OCI-M2 (cell line): ENCODE measurements around the gene DNMBP.

Experiments
- DNase-seq: peaks from one replicate; lab custom pipeline; 2025; ENCODE audit not compliant: unreplicated experiment; lab: John Stamatoyannopoulos, UW

DNMBP gene, protein sequence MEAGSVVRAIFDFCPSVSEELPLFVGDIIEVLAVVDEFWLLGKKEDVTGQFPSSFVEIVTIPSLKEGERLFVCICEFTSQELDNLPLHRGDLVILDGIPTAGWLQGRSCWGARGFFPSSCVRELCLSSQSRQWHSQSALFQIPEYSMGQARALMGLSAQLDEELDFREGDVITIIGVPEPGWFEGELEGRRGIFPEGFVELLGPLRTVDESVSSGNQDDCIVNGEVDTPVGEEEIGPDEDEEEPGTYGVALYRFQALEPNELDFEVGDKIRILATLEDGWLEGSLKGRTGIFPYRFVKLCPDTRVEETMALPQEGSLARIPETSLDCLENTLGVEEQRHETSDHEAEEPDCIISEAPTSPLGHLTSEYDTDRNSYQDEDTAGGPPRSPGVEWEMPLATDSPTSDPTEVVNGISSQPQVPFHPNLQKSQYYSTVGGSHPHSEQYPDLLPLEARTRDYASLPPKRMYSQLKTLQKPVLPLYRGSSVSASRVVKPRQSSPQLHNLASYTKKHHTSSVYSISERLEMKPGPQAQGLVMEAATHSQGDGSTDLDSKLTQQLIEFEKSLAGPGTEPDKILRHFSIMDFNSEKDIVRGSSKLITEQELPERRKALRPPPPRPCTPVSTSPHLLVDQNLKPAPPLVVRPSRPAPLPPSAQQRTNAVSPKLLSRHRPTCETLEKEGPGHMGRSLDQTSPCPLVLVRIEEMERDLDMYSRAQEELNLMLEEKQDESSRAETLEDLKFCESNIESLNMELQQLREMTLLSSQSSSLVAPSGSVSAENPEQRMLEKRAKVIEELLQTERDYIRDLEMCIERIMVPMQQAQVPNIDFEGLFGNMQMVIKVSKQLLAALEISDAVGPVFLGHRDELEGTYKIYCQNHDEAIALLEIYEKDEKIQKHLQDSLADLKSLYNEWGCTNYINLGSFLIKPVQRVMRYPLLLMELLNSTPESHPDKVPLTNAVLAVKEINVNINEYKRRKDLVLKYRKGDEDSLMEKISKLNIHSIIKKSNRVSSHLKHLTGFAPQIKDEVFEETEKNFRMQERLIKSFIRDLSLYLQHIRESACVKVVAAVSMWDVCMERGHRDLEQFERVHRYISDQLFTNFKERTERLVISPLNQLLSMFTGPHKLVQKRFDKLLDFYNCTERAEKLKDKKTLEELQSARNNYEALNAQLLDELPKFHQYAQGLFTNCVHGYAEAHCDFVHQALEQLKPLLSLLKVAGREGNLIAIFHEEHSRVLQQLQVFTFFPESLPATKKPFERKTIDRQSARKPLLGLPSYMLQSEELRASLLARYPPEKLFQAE (N-terminal part only)

DNA sequence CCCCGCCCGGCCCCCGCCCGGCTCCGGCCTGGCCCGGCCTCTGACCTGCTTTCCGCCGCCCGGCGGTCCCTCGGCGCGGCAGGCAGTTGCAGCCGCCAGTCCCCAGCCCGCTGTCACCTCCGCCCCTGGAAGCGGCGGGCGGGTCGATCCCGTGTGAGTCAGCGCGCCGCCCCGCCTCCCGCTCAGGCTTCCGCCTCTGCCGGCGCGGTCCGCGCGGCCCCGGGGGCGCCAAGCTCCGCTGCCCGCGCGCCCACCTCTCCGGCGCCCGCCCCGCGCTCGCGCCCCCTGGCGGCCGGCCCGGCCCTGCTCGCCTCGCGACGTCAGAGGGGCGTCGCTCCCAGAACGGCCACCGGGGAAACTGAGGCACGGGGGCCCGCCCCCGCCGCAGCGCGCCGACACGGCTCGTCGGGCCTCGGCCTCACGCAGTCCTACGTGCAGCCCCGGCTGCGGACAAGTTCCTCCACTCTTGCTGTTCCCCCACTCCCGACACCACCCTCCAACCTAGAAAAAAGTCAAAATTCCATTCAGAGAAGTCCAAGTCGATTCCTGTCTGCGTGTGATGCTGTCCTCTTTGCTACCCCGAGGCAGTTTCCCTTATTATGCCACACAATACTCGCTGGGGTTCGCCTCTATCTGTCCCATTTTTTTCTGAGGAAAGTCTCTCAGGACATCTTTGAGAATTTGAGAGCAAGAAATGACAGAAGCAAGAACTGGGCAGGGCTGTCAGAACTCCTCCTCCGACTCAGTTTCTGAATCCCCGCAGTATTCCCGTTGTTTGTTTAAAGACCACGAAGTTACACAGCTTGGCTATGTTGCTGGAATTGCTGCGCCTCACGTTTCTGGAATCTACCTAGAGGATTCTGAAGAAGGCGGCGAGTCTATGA, at the start of gene DNMBP:
Gene DNMBP, minus strand, starts transcription at position 155 of the 884 bp plus-strand sequence. CDS start 37,823 bp downstream, outside the sequence.
- DNase-seq = no peak

DNA sequence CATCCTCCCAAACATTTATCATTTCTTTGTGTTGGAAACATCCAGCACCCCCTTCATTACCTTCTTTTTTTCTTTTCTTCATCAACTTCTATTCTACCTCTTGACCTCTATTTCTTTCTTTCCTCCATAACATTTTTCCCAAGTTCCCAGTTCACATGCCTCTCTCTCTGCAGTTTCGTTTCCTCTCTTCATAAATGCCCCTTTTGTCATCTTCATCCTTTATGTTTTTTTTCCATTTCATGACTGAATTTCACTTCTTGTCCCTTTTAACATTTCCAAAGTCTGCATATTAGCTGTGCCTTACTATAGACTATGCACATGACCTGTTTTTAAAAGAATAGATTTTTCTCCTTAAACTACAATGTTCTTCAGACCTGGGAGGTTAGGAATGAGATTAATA, 48.2 kb upstream of the DNMBP start:
- DNase-seq = no peak

DNA sequence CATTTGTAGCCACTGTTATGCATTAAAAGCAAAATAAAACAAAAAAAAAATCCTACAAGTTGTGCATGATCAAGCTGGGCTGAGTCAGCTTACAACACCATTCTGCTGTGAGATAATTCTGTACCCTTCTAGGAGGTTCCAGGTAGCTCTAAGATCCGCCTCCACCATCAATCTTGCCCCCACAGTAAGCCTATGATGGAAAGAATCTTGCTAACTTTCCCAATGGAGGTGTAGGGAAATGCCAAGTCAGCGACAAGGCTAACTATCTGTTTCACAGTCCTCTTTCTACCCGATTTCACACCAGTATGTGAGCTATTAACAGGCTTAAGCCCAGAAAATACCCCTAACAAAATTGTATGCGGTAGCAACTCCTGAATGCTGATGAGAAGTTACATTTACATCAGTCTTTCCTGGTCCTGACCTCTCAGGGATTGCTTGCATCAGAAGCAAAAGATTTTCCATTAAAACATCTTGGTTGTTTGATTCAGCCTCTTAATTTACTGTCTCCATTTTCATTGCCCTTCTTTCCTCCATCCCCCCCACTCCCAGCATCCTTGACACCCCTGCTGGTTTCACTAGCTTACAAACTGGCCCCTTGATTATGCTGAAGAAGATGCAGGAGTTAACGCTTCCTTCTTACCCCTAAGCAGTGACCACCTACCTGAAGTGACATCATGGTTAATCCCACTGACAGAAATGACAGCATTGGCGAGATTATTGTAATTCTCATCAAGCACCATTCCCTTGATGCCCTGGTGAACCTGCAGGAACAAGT, 44.1 kb upstream of the DNMBP start:
- DNase-seq = no peak

DNA sequence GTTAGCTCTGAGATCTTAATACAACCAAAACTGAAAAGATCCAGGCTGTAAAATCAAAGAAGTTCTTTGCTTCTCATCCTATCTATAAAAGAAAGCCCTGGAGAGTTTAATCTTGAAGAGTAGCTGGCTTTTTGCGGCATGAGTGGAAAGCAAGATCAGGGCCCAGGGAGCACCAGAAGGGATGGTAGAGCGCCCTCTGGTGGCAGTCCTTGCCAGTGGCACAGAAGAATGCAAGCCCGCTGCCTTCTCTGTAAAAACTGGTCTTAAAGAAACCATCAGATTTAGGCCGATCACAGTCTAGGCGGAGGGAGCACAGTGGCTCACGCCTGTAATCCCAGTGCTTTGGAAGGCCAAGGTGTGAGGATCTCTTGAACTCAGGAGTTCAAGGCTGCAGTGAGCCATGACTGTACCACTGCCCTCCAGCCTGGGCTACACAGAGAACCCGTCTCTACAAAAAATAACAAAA, 36.3 kb upstream of the DNMBP start:
- DNase-seq = peak; percentile 58

DNA sequence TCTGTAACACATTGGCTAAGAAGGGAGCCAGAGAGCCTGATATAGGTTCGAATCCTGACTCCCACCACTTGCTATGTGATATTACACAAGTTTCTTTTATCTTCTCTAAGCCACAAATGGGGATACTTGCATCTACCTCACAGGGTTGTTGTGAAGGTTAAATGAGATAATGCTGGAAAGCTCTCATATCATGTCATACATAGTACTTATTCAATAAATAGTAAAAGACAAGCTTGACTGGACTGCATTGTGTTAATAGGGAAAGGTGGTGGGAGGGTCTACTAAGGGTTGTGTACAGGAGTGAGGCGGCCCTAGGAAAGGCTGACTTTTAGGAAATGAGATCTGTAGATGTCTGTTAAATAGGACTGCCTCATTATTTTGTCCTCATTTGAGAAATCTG, 35.8 kb upstream of the DNMBP start:
- DNase-seq = no peak

DNA sequence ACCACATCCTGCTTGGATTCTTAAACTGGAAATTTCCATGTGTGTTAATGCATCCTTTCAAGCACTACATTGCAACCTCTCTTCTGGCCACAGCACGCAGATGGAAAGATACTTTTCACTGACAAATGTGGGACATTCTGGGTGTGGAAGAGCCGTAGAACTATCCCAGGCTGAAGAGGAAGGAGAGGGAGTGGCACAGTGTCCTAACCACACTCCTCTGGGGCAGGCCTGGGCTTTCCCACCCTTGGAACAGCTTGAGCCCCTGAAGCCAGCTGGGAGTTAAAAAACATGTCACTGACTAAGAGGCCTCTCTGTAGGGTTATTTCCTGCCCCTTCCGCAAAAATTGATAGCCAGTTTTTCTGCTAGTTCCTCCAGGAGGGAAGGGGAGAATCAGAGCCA, 34.0 kb upstream of the DNMBP start:
- DNase-seq = no peak

DNA sequence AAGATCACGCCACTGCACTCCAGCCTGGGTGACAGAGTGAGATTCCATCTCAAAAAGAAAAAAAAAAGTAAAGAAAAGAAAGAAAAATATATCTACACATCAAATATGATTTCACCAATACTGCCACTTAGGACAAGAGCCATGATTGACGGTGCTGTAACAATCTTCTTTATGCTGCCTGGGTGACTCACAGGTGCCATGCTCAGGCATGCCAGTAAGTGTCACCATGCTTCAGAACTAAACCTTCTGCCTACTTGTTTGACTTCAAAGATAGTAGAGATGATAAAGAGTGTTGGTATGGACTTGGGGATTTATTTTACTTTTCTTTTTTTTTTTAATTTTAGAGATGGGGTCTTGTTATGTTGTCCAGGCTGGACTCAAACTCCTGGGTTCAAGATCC, 33.6 kb upstream of the DNMBP start:
- no peak for DNase-seq

DNA sequence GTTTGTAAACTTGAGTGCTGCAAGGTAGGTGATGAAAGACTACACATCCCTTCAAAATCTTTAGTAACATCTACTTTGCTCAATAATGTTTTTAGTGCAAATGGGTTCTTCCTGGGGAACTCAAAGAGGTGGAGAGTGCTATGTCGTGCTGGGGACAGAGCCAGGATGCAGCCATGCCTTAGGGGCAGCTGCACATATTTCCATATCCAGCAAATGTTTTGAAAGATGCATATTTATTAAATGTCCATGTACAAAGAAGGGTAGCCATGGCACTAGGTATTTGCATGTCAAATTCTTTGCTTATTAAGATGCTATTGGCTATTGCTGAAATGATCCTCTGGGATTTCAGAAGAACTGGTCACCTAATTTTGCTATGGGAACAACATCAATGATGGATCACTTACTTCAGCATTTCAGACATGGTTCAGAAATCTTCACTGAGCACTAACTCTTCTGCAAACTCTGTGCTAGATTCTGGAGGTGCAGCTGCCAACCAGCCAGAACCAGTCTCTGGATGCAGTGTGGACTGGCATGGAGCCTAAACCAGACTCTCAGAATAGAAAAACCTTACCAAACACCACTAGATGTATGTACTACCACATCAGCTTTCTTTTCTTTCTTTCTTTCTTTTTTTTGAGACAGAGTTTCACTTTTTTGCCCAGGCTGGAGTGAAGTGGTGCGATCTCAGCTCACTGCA, 31.7 kb upstream of the DNMBP start:
- no peak for DNase-seq

DNA sequence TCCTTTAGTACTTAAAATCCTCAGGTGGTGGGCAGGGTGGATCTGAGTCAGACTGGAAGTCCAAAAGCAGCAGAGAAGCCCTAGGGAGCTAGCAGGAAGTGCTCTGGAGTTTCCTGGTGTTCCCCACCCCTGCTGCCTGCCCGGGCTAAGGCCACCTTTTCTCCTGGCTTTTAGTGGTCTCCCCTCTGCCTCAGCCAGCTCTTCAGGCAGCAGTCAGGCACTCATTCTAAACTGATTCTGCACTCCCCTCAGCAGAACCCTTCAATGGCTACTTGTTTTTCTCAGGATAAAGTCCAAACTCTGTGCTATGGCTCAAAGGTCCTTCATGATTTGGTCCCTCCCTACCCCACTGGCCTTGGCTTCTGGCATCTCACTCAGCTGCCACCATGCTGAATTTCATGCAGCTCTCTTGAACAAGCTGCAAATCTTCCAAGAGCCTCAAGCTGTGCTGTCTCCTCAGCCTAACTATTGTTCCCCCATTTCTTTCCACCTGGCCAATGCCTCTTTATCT, 28.9 kb upstream of the DNMBP start:
- DNase-seq = no peak

DNA sequence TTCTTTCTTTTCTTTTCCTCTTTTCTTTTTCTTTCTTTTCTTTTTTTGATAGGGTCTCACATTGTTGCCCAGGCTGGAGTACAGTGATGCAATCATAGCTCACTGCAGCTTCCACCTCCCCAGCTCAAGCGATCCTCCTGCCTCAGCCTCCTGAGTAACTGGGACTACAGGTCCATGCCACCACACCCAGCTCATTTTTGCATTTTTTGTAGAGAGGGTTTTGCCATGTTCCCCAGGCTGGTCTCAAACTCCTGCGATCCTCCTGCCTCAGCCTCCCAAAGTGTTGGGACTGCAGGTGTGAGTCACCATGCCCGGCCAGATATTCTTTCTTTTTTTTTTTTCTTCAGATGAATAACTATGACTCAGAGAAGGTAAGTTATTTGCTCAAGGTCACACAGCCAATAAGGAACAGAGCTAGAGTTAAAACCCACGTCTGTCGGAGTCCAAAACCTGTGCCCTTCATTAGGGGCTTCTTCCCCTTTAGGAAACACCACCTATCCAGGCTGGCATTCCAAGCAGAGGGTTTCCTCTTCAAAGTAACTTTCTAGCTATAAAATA, 28.1 kb upstream of the DNMBP start:
- no peak for DNase-seq

DNA sequence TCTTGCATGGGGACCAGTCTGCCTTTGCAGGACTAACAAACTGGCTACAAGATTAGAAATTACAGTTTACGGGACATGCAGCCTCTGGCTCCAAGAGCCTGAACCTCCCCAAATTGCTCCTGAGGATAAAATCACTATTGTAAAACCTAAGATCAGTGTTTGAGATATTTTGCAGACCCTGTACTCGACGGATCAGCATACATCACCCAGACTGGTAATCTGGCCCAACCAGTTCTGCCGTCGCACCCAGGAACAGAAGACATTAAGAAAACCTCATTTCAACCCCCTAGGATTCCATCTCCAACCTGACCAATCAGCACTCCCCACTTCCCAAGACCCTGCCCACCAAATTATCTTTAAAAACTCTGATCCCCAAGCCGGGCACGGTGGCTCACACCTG, 27.1 kb upstream of the DNMBP start:
- DNase-seq = no peak

DNA sequence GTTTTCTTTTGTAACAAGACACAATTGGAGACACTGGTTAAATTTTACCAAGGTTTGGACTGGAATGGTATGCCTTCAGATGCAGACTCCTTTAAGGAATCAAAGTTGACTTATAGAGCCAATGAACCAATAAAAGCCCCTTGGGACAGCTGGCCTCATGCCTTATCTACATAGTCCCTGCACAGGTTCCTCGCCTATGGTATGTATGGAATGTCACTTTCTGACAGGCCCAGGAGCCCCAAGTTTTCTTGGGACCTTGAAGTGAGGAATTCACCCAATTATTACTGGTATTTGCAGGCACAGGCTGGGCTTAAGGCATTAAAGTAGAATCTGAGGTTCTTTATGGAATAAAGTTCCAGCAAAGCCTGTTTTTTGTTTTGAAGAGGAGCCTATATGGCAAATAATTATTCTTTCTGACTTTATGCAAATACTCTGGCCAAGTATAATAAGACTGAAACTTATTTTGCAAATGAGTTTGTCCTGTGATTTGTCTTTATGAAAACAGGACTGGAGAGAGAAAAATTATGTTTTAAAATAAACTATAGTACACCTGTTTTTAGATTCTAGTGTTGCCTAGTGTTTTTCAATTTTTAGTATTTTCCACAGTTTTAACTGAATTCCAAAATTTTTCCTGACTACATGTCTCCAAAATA, 24.1 kb upstream of the DNMBP start:
- no peak for DNase-seq

DNA sequence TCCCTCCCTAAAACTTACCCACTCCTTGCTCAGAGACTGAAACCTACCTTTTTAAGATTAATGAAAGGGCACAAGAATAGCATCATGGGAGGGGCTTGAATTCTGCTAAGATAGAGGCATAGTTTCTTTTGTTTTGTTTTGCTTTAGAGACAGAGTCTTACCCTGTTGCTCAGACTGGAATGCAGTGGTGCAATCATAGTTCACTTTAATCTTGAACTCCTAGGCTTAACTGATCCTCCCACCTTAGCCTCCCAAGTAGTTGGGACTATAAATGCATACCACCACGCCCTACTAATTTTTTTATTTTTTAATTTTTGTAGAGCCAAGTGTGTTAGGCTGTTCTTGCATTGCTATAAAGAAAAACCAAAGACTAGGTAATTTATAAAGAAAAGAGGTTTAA, 17.7 kb upstream of the DNMBP start:
- no peak for DNase-seq

DNA sequence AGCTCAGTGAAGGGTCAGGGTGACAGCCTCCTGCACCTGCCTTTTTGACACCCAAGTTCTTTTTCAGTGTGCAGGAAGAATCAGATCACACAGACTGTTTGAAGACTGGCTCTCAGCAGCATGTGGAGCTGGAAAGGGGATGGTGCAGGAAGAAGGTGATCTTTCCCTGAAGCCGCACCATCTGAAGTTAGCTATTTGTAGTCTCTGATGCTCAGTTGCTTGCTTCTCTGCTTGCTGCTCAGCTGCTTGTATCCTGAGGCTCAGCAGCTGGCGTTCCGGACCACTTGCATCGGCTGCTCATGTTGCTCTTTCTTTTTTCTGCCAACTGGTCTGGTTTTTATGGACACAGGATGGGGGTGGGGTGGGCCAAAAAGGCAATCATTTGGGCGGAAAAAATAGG, 15.8 kb upstream of the DNMBP start:
- DNase-seq = no peak

DNA sequence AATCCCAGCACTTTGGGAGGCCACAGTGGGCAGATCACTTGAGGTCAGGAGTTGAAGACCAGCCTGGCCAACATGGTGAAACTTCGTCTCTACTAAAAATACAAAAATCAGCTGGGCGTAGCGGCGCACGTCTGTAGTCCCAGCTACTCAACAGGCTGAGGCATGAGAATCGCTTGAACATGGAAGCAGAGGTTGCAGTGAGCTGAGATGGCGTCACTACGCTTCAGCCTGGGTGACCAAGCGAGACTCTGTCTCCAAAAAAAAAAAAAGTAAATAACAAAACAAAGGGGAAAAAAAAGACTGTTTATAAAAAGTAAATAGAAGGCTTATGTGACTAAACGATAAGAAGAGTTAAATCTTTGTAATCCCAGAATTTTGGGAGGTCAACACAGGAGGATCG, 15.0 kb upstream of the DNMBP start:
- DNase-seq = no peak

DNA sequence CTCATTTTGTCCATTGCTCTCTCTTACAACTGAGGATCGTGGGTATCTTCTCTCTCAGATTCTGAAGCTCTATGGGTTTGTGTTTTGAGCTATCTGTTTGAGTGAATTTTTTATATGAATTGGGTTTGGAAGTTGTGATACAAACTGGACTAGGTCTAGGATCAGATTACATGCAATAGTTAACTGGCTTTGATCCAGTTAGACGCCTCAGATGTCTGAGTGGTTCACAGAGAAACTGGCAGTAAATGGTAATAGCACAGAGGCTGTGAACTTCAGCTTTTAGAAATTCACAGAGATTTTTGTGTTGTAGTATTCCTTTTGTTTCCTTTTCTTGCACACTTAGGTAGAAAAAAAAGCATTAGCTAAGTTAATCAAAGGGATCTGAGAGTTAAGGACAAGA, 12.7 kb upstream of the DNMBP start:
- no peak for DNase-seq

DNA sequence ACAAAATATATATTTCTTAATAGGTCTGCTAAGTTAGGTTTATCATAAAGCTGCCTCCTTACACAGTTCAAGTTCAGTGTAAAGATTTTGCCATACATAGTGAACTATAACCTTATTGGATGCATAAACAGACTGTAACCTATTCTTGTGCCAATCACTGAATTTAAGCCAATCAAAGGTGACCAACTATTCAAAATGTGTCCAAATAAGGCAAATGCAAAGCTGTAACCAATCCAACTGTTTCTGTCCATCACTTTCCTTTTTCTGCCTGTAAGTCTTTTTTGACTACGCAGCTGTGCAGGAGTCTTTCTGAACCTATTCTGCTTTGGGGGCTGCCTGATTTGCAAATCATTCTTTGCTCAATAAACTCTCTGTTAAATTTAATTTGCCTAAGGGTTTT, 11.6 kb upstream of the DNMBP start:
- DNase-seq = no peak

DNA sequence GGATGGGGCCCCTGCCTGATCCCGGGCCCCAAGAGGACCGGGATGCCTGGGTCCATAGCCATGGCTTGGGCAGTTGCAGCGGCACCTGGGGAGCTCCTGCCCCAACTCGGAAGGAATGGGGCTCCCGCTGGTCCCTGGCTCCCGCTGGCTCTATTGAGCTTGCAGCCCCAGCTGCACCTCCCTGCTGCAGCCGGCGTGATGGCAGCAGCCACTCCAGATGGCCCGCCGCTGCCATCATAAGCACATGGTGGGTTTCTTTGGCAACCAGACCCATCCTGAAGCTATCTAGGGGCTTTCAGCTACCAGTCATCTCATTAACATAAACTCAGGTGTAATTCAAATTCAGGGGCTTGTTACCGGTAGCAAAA, 11.1 kb upstream of the DNMBP start:
- DNase-seq = no peak
